HG03432 (cell line): Measurements from ENCODE around the gene NTNG2.

Experiments used
- ATAC-seq: cut with Tn5 transposase; IDR thresholded peaks from one replicate; pipeline ENCODE4 v1.9.1; 2021; ENCODE audit warnings: mild to moderate bottlenecking, moderate library complexity; ENCODE audit not compliant: unreplicated experiment

NTNG2 gene

DNA sequence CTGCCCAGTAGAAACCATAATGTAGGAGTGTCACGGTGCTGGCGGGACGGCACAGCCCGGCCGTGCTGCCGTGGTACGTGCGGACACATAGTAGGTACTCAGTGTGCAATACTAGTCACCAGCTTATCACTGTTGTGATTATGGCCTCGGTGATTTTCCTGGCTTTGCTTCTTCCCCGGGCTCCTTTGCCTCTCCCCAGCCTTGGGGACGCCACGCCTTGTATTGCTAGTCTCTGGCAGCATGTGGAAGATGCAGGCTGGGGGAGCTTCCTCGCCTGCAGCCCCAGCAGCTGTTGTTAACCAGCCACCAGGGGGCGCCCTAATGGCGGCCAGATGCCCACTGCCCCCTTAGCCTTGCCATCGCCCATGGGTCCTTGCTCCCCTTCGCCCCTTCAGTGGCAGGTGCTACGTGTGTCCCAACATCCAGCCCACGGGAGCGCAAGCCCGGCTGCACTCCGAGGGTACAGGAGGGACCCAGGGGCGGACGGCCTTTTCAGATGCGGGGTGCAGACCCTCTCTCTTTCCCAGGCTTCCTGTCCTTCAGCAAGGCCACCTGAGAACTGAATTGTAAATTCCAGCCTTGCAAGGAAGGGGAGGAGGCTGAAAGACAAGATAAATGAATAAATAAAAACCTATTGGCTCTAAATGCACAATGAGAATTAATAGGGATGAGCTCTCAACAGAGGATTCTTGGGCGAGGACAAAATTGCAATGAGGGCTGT is 8.0 kb downstream of the NTNG2 start:
- ATAC-seq: no peak

GRCh38 chr9:132171702-132172101 is 9.8 kb downstream of the NTNG2 start:
- ATAC-seq: no peak

- ATAC-seq: no peak
Observed at GRCh38 chr9:132172185-132172584, 10.3 kb downstream of the NTNG2 start.

- no peak for ATAC-seq
Observed at GRCh38 chr9:132175431-132175830, 13.6 kb downstream of the NTNG2 start.

DNA sequence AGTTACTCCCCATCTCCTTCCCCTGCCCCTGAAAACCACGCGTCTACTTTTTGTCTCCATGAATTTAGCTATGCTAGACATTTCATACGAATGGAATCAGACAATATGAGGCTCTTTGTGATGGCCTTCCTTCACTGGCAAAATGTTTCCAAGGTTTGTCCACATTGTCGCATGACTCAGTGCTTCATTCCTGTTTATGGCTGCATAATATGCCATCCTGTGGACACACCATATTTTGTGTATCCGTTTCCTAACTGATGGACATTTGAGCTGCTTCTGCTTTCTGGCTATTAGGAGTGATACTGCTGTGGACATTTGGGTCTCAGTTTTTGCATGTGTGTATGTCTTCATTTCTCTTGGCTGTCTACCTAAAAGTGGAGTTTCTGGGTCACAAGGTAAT is 14.5 kb downstream of the NTNG2 start:
- ATAC-seq: no peak

DNA sequence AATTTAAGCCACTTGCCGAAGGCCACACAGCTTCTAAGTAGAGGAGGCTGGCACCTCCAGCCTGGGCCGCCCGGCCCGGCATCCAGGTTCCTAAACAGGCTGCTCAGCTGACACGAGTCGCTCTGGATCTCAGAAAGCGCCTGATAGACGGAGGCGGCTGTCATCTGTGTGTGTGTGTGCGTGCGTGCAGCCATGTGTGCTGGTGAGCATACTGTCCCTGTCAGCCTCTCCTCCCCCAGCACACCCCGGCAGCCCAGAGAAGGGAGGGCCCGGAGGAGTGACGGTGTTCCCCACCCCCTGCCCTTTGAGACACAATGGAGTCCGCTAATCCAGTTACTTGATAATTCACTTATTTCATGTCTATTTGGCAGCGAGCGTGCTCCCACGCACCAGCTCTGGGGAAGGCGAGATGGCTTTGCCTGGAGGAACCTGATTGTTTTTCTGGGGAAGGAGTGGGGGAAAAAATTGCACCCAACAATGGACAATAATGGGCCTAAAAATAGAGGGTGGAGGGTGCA is 20.0 kb downstream of the NTNG2 start:
- no peak for ATAC-seq

- no peak for ATAC-seq
Observed at GRCh38 chr9:132182314-132183091, 20.6 kb downstream of the NTNG2 start.

DNA sequence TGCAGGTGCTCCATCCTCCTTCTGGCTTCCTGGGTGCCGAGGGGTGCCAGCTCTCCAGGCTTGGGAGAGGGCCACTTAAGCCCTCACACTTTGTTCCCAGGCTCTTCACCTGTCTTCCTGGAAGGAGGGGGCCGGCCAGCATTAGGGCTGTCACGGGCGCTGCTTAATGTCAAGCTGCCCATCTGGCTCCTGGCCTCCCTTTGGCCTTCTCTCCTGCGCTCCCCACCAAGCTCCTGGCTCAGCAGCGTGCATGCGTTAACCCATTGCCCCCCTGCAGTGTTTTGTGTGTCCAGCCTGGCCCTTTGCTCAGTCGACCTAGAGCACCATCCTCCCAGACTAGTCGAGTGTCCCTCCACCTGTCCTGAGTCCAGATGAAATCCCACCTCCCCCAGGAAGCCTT is 21.3 kb downstream of the NTNG2 start:
- ATAC-seq: no peak

- no peak for ATAC-seq
Observed at GRCh38 chr9:132183715-132184114, 21.9 kb downstream of the NTNG2 start.

DNA sequence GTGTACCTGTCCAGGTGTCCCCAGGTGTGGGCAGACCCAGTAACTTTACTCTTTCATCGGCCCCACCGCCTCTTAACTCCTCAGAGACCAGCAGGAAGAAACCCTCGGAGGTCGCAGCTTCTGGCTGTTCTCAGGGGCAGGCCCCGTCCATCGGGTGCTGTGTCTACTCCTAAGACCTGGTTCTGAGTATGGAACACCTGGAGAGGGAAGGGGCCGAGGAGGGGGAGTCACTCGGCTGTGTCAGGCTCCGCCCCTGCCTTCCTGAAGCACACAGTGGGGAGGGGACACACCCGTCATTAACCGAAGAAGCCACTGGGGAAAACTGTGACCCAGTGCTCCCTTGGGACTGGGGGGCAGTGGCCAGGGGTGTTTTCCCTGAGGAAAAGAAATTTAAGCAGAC is 22.3 kb downstream of the NTNG2 start:
- ATAC-seq: no peak

- ATAC-seq: no peak
Observed at GRCh38 chr9:132185073-132186009, 23.5 kb downstream of the NTNG2 start.

GRCh38 chr9:132187121-132187620 is 25.3 kb downstream of the NTNG2 start:
- ATAC-seq: no peak

DNA sequence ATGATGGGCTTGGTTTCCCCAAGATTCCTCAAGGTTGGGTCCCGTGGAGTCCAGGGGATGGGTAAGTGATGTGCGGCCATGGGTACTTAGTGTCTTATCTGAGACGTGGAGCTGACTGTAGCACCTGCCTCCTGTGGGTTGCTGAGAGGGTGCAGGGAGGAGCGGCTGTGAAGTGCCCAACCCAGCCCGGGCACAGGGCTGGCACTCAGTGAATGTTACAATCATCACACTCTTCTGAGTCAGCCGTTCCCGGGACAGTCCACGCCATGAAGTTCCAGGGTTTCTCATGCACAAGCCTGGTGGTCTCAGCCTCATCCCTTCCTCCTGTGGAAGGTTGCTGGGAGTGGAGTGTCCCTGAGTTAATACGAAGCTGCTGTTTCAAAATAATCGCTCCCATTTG is 29.1 kb downstream of the NTNG2 start:
- ATAC-seq: no peak

DNA sequence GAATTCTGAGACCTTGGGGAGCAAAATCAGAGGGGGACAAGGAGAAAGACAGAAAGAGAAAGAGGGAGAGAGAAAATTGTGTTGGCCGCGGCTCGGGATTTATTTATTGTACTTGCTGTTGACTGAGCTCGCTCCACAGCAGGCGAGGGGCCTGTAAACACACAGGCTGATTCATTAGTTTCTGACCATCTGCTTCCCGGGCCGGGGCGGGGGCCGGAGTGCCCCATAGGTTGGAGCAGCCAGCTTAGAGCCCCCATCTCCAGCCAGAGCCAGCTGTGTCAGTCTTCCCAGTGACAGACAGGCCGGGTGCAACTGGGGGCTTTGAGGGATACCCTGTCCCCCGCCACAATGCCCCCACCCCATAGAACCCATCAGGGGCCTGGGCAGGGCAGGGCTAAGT is 30.9 kb downstream of the NTNG2 start:
- no peak for ATAC-seq

DNA sequence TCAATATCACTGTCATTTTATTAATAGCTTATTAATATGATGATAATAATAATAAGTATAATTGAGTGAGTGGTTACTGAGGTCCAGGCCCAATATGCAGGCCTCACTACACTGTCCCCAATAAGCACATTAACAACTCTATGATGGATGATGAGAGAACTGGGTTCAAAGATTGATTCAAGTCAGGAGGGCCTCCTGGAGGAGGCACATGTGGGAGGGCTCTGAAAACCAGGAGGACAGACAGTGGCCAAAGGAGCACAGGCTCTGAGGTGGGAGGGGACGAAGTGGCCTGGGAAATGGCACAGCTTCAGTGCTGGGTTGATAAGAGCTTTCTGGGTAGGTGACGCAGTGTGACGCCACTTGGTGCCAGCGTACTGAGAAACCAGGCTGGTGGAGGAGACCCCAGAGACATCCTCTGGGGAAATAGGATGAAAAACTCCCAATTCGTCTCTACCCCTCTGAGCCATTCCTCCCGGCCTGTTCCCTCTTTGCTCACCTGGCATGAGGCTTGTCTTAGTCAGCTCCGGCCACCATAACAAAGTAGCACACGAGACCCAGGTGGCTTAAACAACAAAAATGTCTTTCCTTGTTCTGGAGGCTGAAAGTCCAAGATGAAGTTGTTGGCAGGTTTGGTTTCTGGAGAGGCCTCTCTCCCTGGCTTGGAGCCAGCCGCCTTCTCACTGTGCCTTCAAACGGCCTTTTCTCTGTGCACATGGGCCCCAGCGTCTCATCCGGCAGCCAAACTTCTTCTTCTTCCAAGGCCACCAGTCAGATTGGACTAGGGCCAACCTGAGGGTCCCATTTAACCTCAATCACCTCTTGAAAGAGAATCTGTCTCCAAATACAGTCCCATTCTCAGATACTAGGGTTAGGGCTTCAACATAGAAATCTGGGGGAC is 31.6 kb downstream of the NTNG2 start:
- ATAC-seq: no peak

GRCh38 chr9:132194508-132194907 is 32.6 kb downstream of the NTNG2 start:
- ATAC-seq: no peak

DNA sequence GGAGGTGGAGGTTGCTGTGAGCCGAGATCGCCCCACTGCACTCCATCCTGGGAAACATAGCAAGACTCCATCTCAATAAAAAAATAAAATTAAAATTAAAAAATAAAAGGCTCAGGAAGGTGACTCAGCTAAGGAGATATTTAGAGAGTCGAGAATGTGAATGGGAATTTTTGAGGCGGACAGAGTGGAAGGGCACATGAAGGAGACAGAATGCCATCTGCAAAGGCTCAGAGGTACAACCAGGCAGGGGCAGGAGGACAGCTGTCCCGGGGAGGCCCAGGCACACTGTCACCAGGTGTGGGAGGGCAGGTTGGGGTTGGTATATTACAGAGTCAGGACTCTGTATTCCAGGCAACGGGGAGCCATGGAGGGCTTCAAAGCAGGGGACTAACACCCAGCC is 35.5 kb downstream of the NTNG2 start:
- ATAC-seq: no peak

DNA sequence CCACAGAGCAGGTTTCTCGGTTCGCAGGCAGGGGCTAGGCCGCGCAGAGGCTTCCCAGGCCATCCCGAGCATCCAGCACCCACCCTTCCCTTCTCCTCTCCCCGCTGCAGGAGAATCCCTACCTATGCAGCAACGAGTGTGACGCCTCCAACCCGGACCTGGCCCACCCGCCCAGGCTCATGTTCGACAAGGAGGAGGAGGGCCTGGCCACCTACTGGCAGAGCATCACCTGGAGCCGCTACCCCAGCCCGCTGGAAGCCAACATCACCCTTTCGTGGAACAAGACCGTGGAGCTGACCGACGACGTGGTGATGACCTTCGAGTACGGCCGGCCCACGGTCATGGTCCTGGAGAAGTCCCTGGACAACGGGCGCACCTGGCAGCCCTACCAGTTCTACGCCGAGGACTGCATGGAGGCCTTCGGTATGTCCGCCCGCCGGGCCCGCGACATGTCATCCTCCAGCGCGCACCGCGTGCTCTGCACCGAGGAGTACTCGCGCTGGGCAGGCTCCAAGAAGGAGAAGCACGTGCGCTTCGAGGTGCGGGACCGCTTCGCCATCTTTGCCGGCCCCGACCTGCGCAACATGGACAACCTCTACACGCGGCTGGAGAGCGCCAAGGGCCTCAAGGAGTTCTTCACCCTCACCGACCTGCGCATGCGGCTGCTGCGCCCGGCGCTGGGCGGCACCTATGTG is 36.1 kb downstream of the NTNG2 start:
- ATAC-seq: no peak

GRCh38 chr9:132199056-132199455 is 37.2 kb downstream of the NTNG2 start:
- no peak for ATAC-seq
